Karpas-422 (cell line): Measurements from ENCODE around the gene EXOC1. TPM values are rescaled to one million over a fixed set of nuclear protein-coding genes. Genes with fewer than 3 reads are reported as not detected.

ENCODE experiments used
- DNase-seq: peaks from one replicate; pipeline ENCODE4 v3.0.0-alpha.2; 2015
- H2AFZ ChIP-seq: fragments of 200-600 bp; sonication (generic); 2 replicates; pipeline ENCODE4 v1.6.1; 2014; ENCODE audit warnings: antibody characterized with exemption, low read length, mixed read lengths
- H3K27ac ChIP-seq: fragments of 200-600 bp; sonication (generic); 2 replicates; pipeline ENCODE4 v1.5.1; 2014; ENCODE audit warnings: mild to moderate bottlenecking, low read length, moderate library complexity
- H3K27me3 ChIP-seq: fragments of 200-600 bp; sonication (generic); 2 replicates; pipeline ENCODE4 v1.6.1; 2014; ENCODE audit warnings: low read length, mixed read lengths
- H3K36me3 ChIP-seq: fragments of 200-600 bp; sonication (generic); 2 replicates; pipeline ENCODE4 v1.6.1; 2014; ENCODE audit warnings: low read length, mixed read lengths; ENCODE audit not compliant: insufficient read depth
- H3K4me1 ChIP-seq: fragments of 200-600 bp; sonication (generic); 2 replicates; pipeline ENCODE4 v1.6.1; 2014; ENCODE audit warnings: mild to moderate bottlenecking, low read length, mixed read lengths
- H3K4me2 ChIP-seq: fragments of 200-600 bp; sonication (generic); 2 replicates; pipeline ENCODE4 v1.6.1; 2014; ENCODE audit warnings: low read length, low read depth, mild to moderate bottlenecking; ENCODE audit not compliant: poor library complexity, severe bottlenecking
- H3K4me3 ChIP-seq: fragments of 200-600 bp; sonication (generic); 2 replicates; pipeline ENCODE4 v1.5.1; 2014; ENCODE audit warnings: mild to moderate bottlenecking, antibody characterized with exemption, low read length, mixed read lengths
- H3K79me2 ChIP-seq: fragments of 200-600 bp; sonication (generic); 2 replicates; pipeline ENCODE4 v1.6.1; 2014; ENCODE audit warnings: mild to moderate bottlenecking, low read length, mixed read lengths
- H3K9ac ChIP-seq: fragments of 200-600 bp; sonication (generic); 2 replicates; pipeline ENCODE4 v1.6.0; 2014; ENCODE audit warnings: low read length
- H3K9me2 ChIP-seq: fragments of 200-600 bp; sonication (generic), shearing (Covaris generic); replicated peaks from 2 replicates; pipeline ENCODE4 v1.6.0; 2014; ENCODE audit warnings: mild to moderate bottlenecking, low read length, moderate library complexity; ENCODE audit not compliant: insufficient read depth
- H3K9me3 ChIP-seq: fragments of 300-700, 200-600 bp; sonication (generic); 2 replicates; pipeline ENCODE4 v1.6.1; 2014; ENCODE audit warnings: low read length, mixed read lengths
- H4K20me1 ChIP-seq: fragments of 200-600 bp; sonication (generic); 2 replicates; pipeline ENCODE4 v1.6.1; 2014; ENCODE audit warnings: mild to moderate bottlenecking, antibody characterized with exemption, low read length, low read depth; ENCODE audit not compliant: insufficient read depth
- small RNA-seq: library from RNA; depleted of rRNA; stranded (forward); fragments of <200 nt; gene quantifications from one replicate; pipeline ENCODE3, GENCODE V24; 2014
- total RNA-seq: library from RNA; depleted of rRNA; stranded (reverse); fragments of >200 nt; shearing (Covaris generic); gene quantifications from 2 replicates; pipeline ENCODE4 v1.2.3, GENCODE V29; 2014; ENCODE audit warnings: low replicate concordance; rRNA removed

EXOC1 gene
- total RNA-seq, 1 experiment from 2014 or later, result 40.2 TPM

GRCh38 chr4:55948726-55949481 lies 95.5 kb downstream of the EXOC1 start, which contains the start of gene CEP135:
Gene CEP135 (plus strand): TSS chr4:55948945. CDS start chr4:55952131, 3,186 bp downstream.
- Histone ChIP-seq H2AFZ (peak within 1 kb of the TSS; percentile 90), H3K4me3 (peak within 1 kb of the TSS; percentile 86), H3K9me2 (no peaks in the 10 kb centered on the region), H4K20me1 (no peaks in the 10 kb centered on the region), H3K27ac (peak within 1 kb of the TSS; percentile 89), H3K9me3 (no peaks in the 10 kb centered on the region), H3K79me2 (peaks cover 45% of the 10 kb centered on the region), H3K9ac (peak within 1 kb of the TSS; percentile 89), H3K4me2 (peak within 1 kb of the TSS; percentile 98), H3K4me1 (peaks cover 33% of the 10 kb centered on the region), H3K27me3 (no peaks in the 10 kb centered on the region), H3K36me3 (peaks cover 13% of the 10 kb centered on the region; the same call in 1 of the 2 replicates)
- peak; percentile 97 for DNase-seq

GRCh38 chr4:55949482-55949802 lies 96.0 kb downstream of the EXOC1 start:
- no peaks in the 10 kb centered on the region for H3K27me3 ChIP-seq
- H3K4me1 ChIP-seq, result peaks cover 33% of the 10 kb centered on the region
- H3K36me3 ChIP-seq, result peaks cover 18% of the 10 kb centered on the region; the same call in 1 of the 2 replicates
- peak overlapping the region; percentile 61; the same call in 1 of the 2 replicates for H2AFZ ChIP-seq
- H4K20me1 ChIP-seq, result no peaks in the 10 kb centered on the region
- H3K4me3 ChIP-seq, result peak overlapping the region; percentile 86
- no peak for DNase-seq
- peak overlapping the region; percentile 89 for H3K9ac ChIP-seq
- no peaks in the 10 kb centered on the region for H3K9me2 ChIP-seq
- peaks cover 46% of the 10 kb centered on the region for H3K79me2 ChIP-seq
- H3K9me3 ChIP-seq, result no peaks in the 10 kb centered on the region
- peak overlapping the region; percentile 89 for H3K27ac ChIP-seq
- peak overlapping the region; percentile 98 for H3K4me2 ChIP-seq

- peaks cover 33% of the 10 kb centered on the region for H3K4me1 ChIP-seq
- no peaks in the 10 kb centered on the region for H3K9me2 ChIP-seq
- peaks cover 32% of the 10 kb centered on the region; the same call in 1 of the 2 replicates for H3K36me3 ChIP-seq
- H3K27ac ChIP-seq, result no peak overlapping the region
- peak overlapping the region; percentile 98 for H3K4me2 ChIP-seq
- no peaks in the 10 kb centered on the region for H4K20me1 ChIP-seq
- H3K9ac ChIP-seq, result no peak overlapping the region
- no peak overlapping the region for H3K4me3 ChIP-seq
- peaks cover 53% of the 10 kb centered on the region for H3K79me2 ChIP-seq
- H3K9me3 ChIP-seq, result no peaks in the 10 kb centered on the region
- H2AFZ ChIP-seq, result no peak overlapping the region
- DNase-seq, result no peak
- H3K27me3 ChIP-seq, result no peaks in the 10 kb centered on the region
Measured at GRCh38 chr4:55951191-55951922, 97.9 kb downstream of the EXOC1 start.

Small RNA genes lying within 50 kb of the gene (small RNA-seq; reads per million reads assigned to genes)
- gene RNU6-652P, result not detected

Other genes starting within 250 kb of the EXOC1 start
- gene NMU, start 217.3 kb upstream of the EXOC1 start, total RNA-seq, result not detected in 2 replicates
- not detected in 2 replicates for gene EXOC1L, start 33.9 kb upstream of the EXOC1 start, total RNA-seq
- 16.0 and 16.1 TPM in 2 replicates for gene CEP135, start 95.3 kb downstream of the EXOC1 start, total RNA-seq